H1 (cell line): ENCODE measurements around the gene GAPDH. TPM values are rescaled to one million over a fixed set of nuclear protein-coding genes. Genes with fewer than 3 reads are reported as not detected.

ENCODE experiments used
- CHD1 ChIP-seq: IDR thresholded peaks from 2 replicates; pipeline ENCODE4 v1.6.1; 2012; ENCODE audit warnings: low read depth, low read length, improper control_type of control experiment
- GABPA ChIP-seq: IDR thresholded peaks from 2 replicates; pipeline ENCODE4 v1.6.1; 2011; ENCODE audit warnings: mild to moderate bottlenecking, low read length, moderate library complexity, borderline replicate concordance; ENCODE audit not compliant: insufficient read depth
- SIN3A ChIP-seq, 2 experiments: IDR thresholded peaks in 1 of 2; conservative IDR thresholded peaks in 1 of 2; 2 replicates each; pipeline ENCODE4 v1.6.1; 2011 to 2012; ENCODE audit warnings: low read length in 2 of 2, improper control_type of control experiment in 1 of 2, low read depth in 1 of 2, mild to moderate bottlenecking in 1 of 2
- SIX5 ChIP-seq: IDR thresholded peaks from 2 replicates; pipeline ENCODE4 v1.6.1; 2011; ENCODE audit warnings: mild to moderate bottlenecking, low read depth, low read length
- TCF12 ChIP-seq: IDR thresholded peaks from 2 replicates; pipeline ENCODE4 v1.6.1; 2011; ENCODE audit warnings: low read depth, mild to moderate bottlenecking, low read length
- polyA plus RNA-seq, 7 experiments: library from polyadenylated mRNA; depleted of rRNA in 3 of 7; stranded (reverse) in 5 of 7; unstranded in 2 of 7; fragments of >200 nt in 5 of 7; fragments of 200-250 nt in 2 of 7; gene quantifications; 1 replicate in 5 of 7; 2 replicates in 1 of 7; 4 replicates in 1 of 7; pipeline versions ENCODE4 v1.2.1 to v1.2.3, GENCODE V29; 2011 to 2013; ENCODE audit warnings: missing spikeins in 2 of 7, mixed read lengths in 2 of 7
- total RNA-seq: library from RNA; stranded (reverse); fragmentation: NEBNext Ultra II Directional; extraction: Animal tissue kit (Norgen Biotek cat#: 25700); gene quantifications from 2 replicates; pipeline ENCODE4 v1.2.1, GENCODE V29; 2021

The GAPDH gene
- total and polyA plus RNA-seq, 2 of the 8 experiments (the other 6 are each of a cell fraction or from before 2014, with no cell fraction given): 5,175 to 15,878 TPM

GRCh38 chr12:6549684-6550151, 15.4 kb downstream of the GAPDH start (continued):
- no peak for TF ChIP-seq GABPA
- TF ChIP-seq SIN3A (conservative IDR thresholded peaks at IDR 0.05 in 1 of 2, IDR thresholded peaks at IDR 0.05 in 1 of 2; ENCODE audit: low read depth in 1 of 2, low read length in 2 of 2): no peak
- TF ChIP-seq CHD1: no peak
- TF ChIP-seq SIX5: no peak
- TF ChIP-seq TCF12: no peak
- TF ChIP-seq, all 59 proteins: peak for 0
